Measurements from ENCODE around the gene SCGB1C1. TPM values are rescaled to one million over a fixed set of nuclear protein-coding genes. Genes with fewer than 3 reads are reported as not detected.
"Not testable (repeated sequence)": the region's sequence is repeated elsewhere in the genome, so short reads cannot be mapped to it uniquely, and the experiment has no call there.

The SCGB1C1 gene
- total and polyA plus RNA-seq, 9 of the 15 experiments (the other 6 are each of a cell fraction or from before 2014, with no cell fraction given) = not detected

GRCh38 chr11:220641-221215 is 27.9 kb downstream of the SCGB1C1 start (continued):
- TF ChIP-seq ZBTB12 (CRISPR knock-in tag; IDR thresholded peaks at IDR 0.05) = 0 out of 2 replicates have a peak, but pooled peaks have one; percentile 31
- peak; percentile 59; the same call in 1 of the 2 replicates for TF ChIP-seq JUND (IDR thresholded peaks at IDR 0.05; ENCODE audit: borderline replicate concordance, low read depth, low read length)
- TF ChIP-seq JUND (tag; IDR thresholded peaks at IDR 0.05; ENCODE audit: borderline replicate concordance, low read depth, low read length) = peak; percentile 89; the same call in 2 of the 3 replicates
- TF ChIP-seq VEZF1 (CRISPR knock-in tag; IDR thresholded peaks at IDR 0.05) = peak; percentile 78
- TF ChIP-seq ZNF699 (CRISPR knock-in tag; IDR thresholded peaks at IDR 0.05; ENCODE audit: insufficient replicate concordance) = peak; percentile 77
- TF ChIP-seq CCNT2 (IDR thresholded peaks at IDR 0.05; ENCODE audit: borderline replicate concordance, extremely low read depth, insufficient read length, low read depth, low read length) = peak; percentile 62
- peak; percentile 71 for TF ChIP-seq ZNF445 (CRISPR knock-in tag; IDR thresholded peaks at IDR 0.05; ENCODE audit: low read depth)
- TF ChIP-seq SMARCE1 (IDR thresholded peaks at IDR 0.05) = peak; percentile 35; the same call in 1 of the 2 replicates
- TF ChIP-seq ADNP (tag; IDR thresholded peaks at IDR 0.05) = peak; percentile 82
- TF ChIP-seq GABPB1 (CRISPR knock-in tag; IDR thresholded peaks at IDR 0.05) = 0 out of 2 replicates have a peak, but pooled peaks have one; percentile 38
- peak; percentile 24; the same call in 1 of the 2 replicates for TF ChIP-seq ZNF232 (CRISPR knock-in tag; IDR thresholded peaks at IDR 0.05)
- TF ChIP-seq TAL1 (IDR thresholded peaks at IDR 0.05) = peak; percentile 89
- TF ChIP-seq SP1 (CRISPR knock-in tag; IDR thresholded peaks at IDR 0.05) = peak; percentile 75
- not testable (repeated sequence) for TF ChIP-seq NR4A1 (CRISPR knock-in tag; IDR thresholded peaks at IDR 0.05); ZNF740 (tag; IDR thresholded peaks at IDR 0.05)
- TF ChIP-seq NR4A1 (tag; IDR thresholded peaks at IDR 0.05) = peak; percentile 95
- TF ChIP-seq ZNF584 (CRISPR knock-in tag; IDR thresholded peaks at IDR 0.05; ENCODE audit: low read depth) = peak; percentile 100
- TF ChIP-seq NFIC (IDR thresholded peaks at IDR 0.05) = peak; percentile 50
- peak; percentile 97 for TF ChIP-seq PML (IDR thresholded peaks at IDR 0.05; ENCODE audit: low read length)
- TF ChIP-seq FOXJ2 (tag; IDR thresholded peaks at IDR 0.05) = peak; percentile 93
- peak in 1 of 2 experiments; percentile 77; a peak in 2 of 3 replicates for TF ChIP-seq CBX3 (IDR thresholded peaks at IDR 0.05; ENCODE audit: borderline replicate concordance in 1 of 2, low read length in 2 of 2)
- peak; percentile 91 for TF ChIP-seq SMAD4 (CRISPR knock-in tag; conservative IDR thresholded peaks at IDR 0.05)
- 0 out of 2 replicates have a peak, but pooled peaks have one; percentile 12 for TF ChIP-seq ZNF311 (CRISPR knock-in tag; IDR thresholded peaks at IDR 0.05)
- TF ChIP-seq HDAC8 (tag; IDR thresholded peaks at IDR 0.05) = peak; percentile 68; the same call in 1 of the 2 replicates
- TF ChIP-seq ZKSCAN8 (CRISPR knock-in tag; IDR thresholded peaks at IDR 0.05) = peak; percentile 98
- TF ChIP-seq ZNF740 (CRISPR knock-in tag; IDR thresholded peaks at IDR 0.05) = 0 out of 2 replicates have a peak, but pooled peaks have one; percentile 31

Measured in K562 (cell line).